Measurements from ENCODE around the gene MBNL1. TPM values are rescaled to one million over a fixed set of nuclear protein-coding genes. Genes with fewer than 3 reads are reported as not detected.

Gene MBNL1
- polyA plus RNA-seq, 1 donor from 2014 or later: 12.7 TPM

DNA sequence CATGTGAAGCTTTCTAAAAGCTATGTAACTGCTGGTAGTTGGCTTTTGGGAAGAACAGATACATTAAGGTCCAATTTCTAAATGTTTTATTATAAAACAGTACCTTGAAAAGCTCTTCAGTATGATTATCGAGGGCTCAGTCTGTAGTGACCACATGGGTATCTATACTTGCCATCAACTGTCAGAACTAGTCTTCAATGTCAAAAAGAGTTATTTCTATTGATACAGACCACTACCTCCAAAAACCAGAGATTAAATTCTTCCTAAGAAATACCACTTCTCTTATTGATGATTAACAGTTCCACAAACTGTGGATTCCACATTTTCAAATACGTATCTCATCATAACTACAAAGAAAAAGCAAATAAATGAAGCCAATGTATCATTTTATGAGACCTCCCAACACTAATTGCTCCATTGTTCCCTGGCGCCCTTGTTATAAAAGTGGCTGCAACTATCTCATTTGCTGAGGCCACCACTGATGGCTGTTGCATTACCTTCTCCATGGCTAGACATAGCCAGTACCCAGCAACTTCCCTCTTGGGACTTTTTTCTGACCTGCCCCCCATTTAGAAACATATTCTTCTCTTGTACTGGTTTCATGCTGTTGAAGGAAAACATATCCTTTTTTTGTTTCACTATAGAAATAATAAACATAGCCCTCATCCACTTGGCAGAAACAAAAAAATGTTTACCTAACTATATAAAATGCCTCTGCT, 33.9 kb upstream of the MBNL1 start:
- Histone ChIP-seq H3F3A (ENCODE audit: insufficient read depth, low read length, poor library complexity, severe bottlenecking) (no peaks in the 10 kb centered on the region), H3K79me2 (replicated peaks; ENCODE audit: insufficient read depth, low read length) (no peaks in the 10 kb centered on the region), H3K9me3 (ENCODE audit: low read length) (no peaks in the 10 kb centered on the region), H4K20me1 (ENCODE audit: insufficient read depth) (no peaks in the 10 kb centered on the region), H3K4me2 (ENCODE audit: low read length) (no peak overlapping the region), H2AFZ (ENCODE audit: low read depth, low read length) (no peak overlapping the region), H3K27me3 (ENCODE audit: insufficient read depth, low read depth, low read length) (no peaks in the 10 kb centered on the region), H3K9ac (ENCODE audit: low read length) (no peak overlapping the region), H3K4me3 (ENCODE audit: low read length) (no peak overlapping the region), H3K27ac (ENCODE audit: low read length) (no peak overlapping the region), H3K9me2 (ENCODE audit: insufficient read depth, low read length) (no peaks in the 10 kb centered on the region), H3K36me3 (ENCODE audit: insufficient read depth, low read length) (no peaks in the 10 kb centered on the region)
- TF ChIP-seq POLR2AphosphoS5 (IDR thresholded peaks at IDR 0.05): no peak
- TF ChIP-seq, protein P1, sequence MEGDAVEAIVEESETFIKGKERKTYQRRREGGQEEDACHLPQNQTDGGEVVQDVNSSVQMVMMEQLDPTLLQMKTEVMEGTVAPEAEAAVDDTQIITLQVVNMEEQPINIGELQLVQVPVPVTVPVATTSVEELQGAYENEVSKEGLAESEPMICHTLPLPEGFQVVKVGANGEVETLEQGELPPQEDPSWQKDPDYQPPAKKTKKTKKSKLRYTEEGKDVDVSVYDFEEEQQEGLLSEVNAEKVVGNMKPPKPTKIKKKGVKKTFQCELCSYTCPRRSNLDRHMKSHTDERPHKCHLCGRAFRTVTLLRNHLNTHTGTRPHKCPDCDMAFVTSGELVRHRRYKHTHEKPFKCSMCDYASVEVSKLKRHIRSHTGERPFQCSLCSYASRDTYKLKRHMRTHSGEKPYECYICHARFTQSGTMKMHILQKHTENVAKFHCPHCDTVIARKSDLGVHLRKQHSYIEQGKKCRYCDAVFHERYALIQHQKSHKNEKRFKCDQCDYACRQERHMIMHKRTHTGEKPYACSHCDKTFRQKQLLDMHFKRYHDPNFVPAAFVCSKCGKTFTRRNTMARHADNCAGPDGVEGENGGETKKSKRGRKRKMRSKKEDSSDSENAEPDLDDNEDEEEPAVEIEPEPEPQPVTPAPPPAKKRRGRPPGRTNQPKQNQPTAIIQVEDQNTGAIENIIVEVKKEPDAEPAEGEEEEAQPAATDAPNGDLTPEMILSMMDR (IDR thresholded peaks at IDR 0.05; ENCODE audit: poor library complexity, severe bottlenecking): no peak
- no peak for TF ChIP-seq TAF1 (IDR thresholded peaks at IDR 0.05; ENCODE audit: low read depth)
- no peak for TF ChIP-seq REST (IDR thresholded peaks at IDR 0.05; ENCODE audit: borderline replicate concordance)
- no peak for TF ChIP-seq EZH2 (IDR thresholded peaks at IDR 0.05; ENCODE audit: borderline replicate concordance, insufficient read depth, low read length, poor library complexity, severe bottlenecking)
- no peak for TF ChIP-seq EP300 (conservative IDR thresholded peaks at IDR 0.05; ENCODE audit: poor library complexity, severe bottlenecking)
- no peak for TF ChIP-seq RAD21 (conservative IDR thresholded peaks at IDR 0.05)
- no peak for TF ChIP-seq MXI1 (conservative IDR thresholded peaks at IDR 0.05; ENCODE audit: poor library complexity, severe bottlenecking)
- TF ChIP-seq SMC3 (conservative IDR thresholded peaks at IDR 0.05; ENCODE audit: poor library complexity): no peak

DNA sequence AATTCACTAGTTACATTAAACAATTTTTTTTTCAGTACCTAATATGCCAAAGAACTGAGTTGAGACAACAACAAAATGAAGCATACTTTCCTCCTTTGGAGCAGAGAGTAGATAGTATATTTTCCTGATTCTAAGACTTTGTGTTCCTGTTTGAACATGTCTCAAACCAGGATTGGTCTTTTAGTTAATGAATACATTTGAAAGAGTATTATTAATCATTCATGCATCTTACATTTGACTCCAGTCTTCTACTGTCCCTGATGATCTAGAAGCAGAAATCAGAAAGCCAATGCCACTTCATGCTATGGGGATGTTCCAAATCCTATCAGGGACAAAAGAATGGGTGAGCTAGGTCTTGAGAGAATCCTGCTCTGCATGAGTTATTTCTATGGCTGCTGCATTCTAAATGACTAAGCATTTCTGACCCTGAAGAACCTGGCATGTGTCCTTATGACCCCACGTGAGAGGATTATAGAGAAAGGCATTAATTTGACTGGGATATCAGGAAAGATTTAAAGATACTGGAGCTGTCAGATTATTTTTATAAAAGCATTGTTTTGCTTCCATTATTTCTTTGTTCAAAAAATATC, 32.9 kb upstream of the MBNL1 start:
- H3K27ac ChIP-seq (ENCODE audit: low read length): no peak overlapping the region
- no peaks in the 10 kb centered on the region for H3K9me3 ChIP-seq (ENCODE audit: low read length)
- H3K36me3 ChIP-seq (ENCODE audit: insufficient read depth, low read length): no peaks in the 10 kb centered on the region
- no peaks in the 10 kb centered on the region for H3F3A ChIP-seq (ENCODE audit: insufficient read depth, low read length, poor library complexity, severe bottlenecking)
- no peaks in the 10 kb centered on the region for H3K27me3 ChIP-seq (ENCODE audit: insufficient read depth, low read depth, low read length)
- H3K4me3 ChIP-seq (ENCODE audit: low read length): no peak overlapping the region
- no peaks in the 10 kb centered on the region for H3K9me2 ChIP-seq (ENCODE audit: insufficient read depth, low read length)
- H4K20me1 ChIP-seq (ENCODE audit: insufficient read depth): no peaks in the 10 kb centered on the region
- TF ChIP-seq REST (IDR thresholded peaks at IDR 0.05; ENCODE audit: borderline replicate concordance) (no peak), EZH2 (IDR thresholded peaks at IDR 0.05; ENCODE audit: borderline replicate concordance, insufficient read depth, low read length, poor library complexity, severe bottlenecking) (no peak), POLR2AphosphoS5 (IDR thresholded peaks at IDR 0.05) (no peak), TAF1 (IDR thresholded peaks at IDR 0.05; ENCODE audit: low read depth) (no peak), RAD21 (conservative IDR thresholded peaks at IDR 0.05) (no peak), MXI1 (conservative IDR thresholded peaks at IDR 0.05; ENCODE audit: poor library complexity, severe bottlenecking) (no peak), SMC3 (conservative IDR thresholded peaks at IDR 0.05; ENCODE audit: poor library complexity) (no peak), EP300 (conservative IDR thresholded peaks at IDR 0.05; ENCODE audit: poor library complexity, severe bottlenecking) (no peak)
- TF ChIP-seq, protein P1 (IDR thresholded peaks at IDR 0.05; ENCODE audit: poor library complexity, severe bottlenecking): no peak
- H3K4me2 ChIP-seq (ENCODE audit: low read length): no peak overlapping the region
- no peaks in the 10 kb centered on the region for H3K79me2 ChIP-seq (replicated peaks; ENCODE audit: insufficient read depth, low read length)
- H2AFZ ChIP-seq (ENCODE audit: low read depth, low read length): no peak overlapping the region
- H3K9ac ChIP-seq (ENCODE audit: low read length): no peak overlapping the region

All from neural cell (in vitro differentiated cells).